HAP-1 (cell line): ENCODE results near the gene MAMSTR.
"Not testable (repeated sequence)": the region's sequence is repeated elsewhere in the genome, so short reads cannot be mapped to it uniquely, and the experiment has no call there.

Source experiments
- DNase-seq, 2 experiments: peaks; one replicate each; pipeline ENCODE4 v3.0.0-alpha.2; 2016 to 2020; ENCODE audit warnings: low spot score in 2 of 2
- H3K27me3 ChIP-seq: fragments of 250-450 bp; sonication (Bioruptor Pico); 2 replicates; pipeline ENCODE4 v1.5.1; 2020; ENCODE audit warnings: low read depth, mild to moderate bottlenecking, moderate library complexity
- H3K36me3 ChIP-seq: fragments of 250-450 bp; sonication (Bioruptor Pico); replicated peaks from 2 replicates; pipeline ENCODE4 v1.5.1; 2020; ENCODE audit warnings: mild to moderate bottlenecking
- H3K4me1 ChIP-seq: fragments of 250-450 bp; sonication (Bioruptor Pico); 2 replicates; pipeline ENCODE4 v1.5.1; 2020; ENCODE audit warnings: mild to moderate bottlenecking
- H3K4me3 ChIP-seq: fragments of 250-450 bp; sonication (Bioruptor Pico); 2 replicates; pipeline ENCODE4 v1.5.1; 2020; ENCODE audit warnings: mild to moderate bottlenecking, moderate library complexity
- H3K9me3 ChIP-seq: fragments of 250-450 bp; sonication (Bioruptor Pico); 2 replicates; pipeline ENCODE4 v1.5.1; 2020; ENCODE audit warnings: mild to moderate bottlenecking, moderate library complexity
- in situ Hi-C: fragments of 300-500 bp; cut with MboI; formaldehyde crosslinking; loops from 3 replicates; pipeline ENCODE4 v1.14.3; 2020; ENCODE audit warnings: low sequenced_read_pairs, inconsistent platforms, mixed read lengths

The MAMSTR gene

GRCh38 chr19:48719263-48720171 is at the start of gene MAMSTR:
TSS of gene MAMSTR (minus strand) at chr19:48719725. CDS start at chr19:48719031, 694 bp downstream.
- no peaks in the 10 kb centered on the region; the same call in 1 of the 2 replicates for H3K9me3 ChIP-seq
- in situ Hi-C loops, result no loop called here
- peaks cover 15% of the 10 kb centered on the region for H3K4me1 ChIP-seq
- DNase-seq, result peak in 1 of 2 experiments; percentile 21
- H3K4me3 ChIP-seq, result peak within 1 kb of the TSS; percentile 56
- H3K27me3 ChIP-seq, result no peaks in the 10 kb centered on the region
- no peaks in the 10 kb centered on the region for H3K36me3 ChIP-seq

GRCh38 chr19:48768994-48769713 is 49.6 kb upstream of the MAMSTR start:
- in situ Hi-C loops, result no loop called here
- peaks cover 20% of the 10 kb centered on the region for H3K27me3 ChIP-seq
- DNase-seq, result no peak
- no peaks in the 10 kb centered on the region for H3K4me1 ChIP-seq
- H3K4me3 ChIP-seq, result no peak overlapping the region
- H3K9me3 ChIP-seq, result no peaks in the 10 kb centered on the region
- no peaks in the 10 kb centered on the region for H3K36me3 ChIP-seq

- H3K4me1 ChIP-seq, H3K36me3 ChIP-seq, H3K9me3 ChIP-seq, in situ Hi-C loops, H3K4me3 ChIP-seq, DNase-seq: not testable (repeated sequence)
- peaks cover 27% of the 10 kb centered on the region for H3K27me3 ChIP-seq
Measured at GRCh38 chr19:48768171-48768753, 48.7 kb upstream of the MAMSTR start.

GRCh38 chr19:48765816-48766215 is 46.3 kb upstream of the MAMSTR start:
- DNase-seq, H3K9me3 ChIP-seq, H3K4me1 ChIP-seq, H3K4me3 ChIP-seq, H3K36me3 ChIP-seq, in situ Hi-C loops: not testable (repeated sequence)
- H3K27me3 ChIP-seq, result peaks cover 35% of the 10 kb centered on the region

GRCh38 chr19:48760504-48761205 is 41.1 kb upstream of the MAMSTR start:
- in situ Hi-C loops, result no loop called here
- H3K36me3 ChIP-seq, result no peaks in the 10 kb centered on the region
- no peak for DNase-seq
- H3K9me3 ChIP-seq, result no peaks in the 10 kb centered on the region; the same call in none of the 2 replicates
- no peak overlapping the region for H3K4me3 ChIP-seq
- no peaks in the 10 kb centered on the region for H3K4me1 ChIP-seq
- peaks cover 31% of the 10 kb centered on the region for H3K27me3 ChIP-seq

GRCh38 chr19:48757741-48758144 is 38.2 kb upstream of the MAMSTR start:
- DNase-seq, result no peak
- in situ Hi-C loops, result no loop called here

GRCh38 chr19:48757089-48757675 is 37.7 kb upstream of the MAMSTR start:
- H3K4me1 ChIP-seq, result peaks cover 3% of the 10 kb centered on the region; the same call in 1 of the 2 replicates
- peaks cover 4% of the 10 kb centered on the region; the same call in 1 of the 2 replicates for H3K27me3 ChIP-seq
- H3K4me3 ChIP-seq, result no peak overlapping the region
- no peak for DNase-seq
- H3K36me3 ChIP-seq, result no peaks in the 10 kb centered on the region
- in situ Hi-C loops, result no loop called here
- H3K9me3 ChIP-seq, result no peaks in the 10 kb centered on the region; the same call in none of the 2 replicates

More at GRCh38 chr19:48757741-48758144, 38.2 kb upstream of the MAMSTR start:
- H3K36me3 ChIP-seq, result no peaks in the 10 kb centered on the region
- H3K27me3 ChIP-seq, result peaks cover 8% of the 10 kb centered on the region; the same call in 1 of the 2 replicates
- no peak overlapping the region for H3K4me3 ChIP-seq
- H3K4me1 ChIP-seq, result peaks cover 3% of the 10 kb centered on the region; the same call in 1 of the 2 replicates
- H3K9me3 ChIP-seq, result no peaks in the 10 kb centered on the region; the same call in none of the 2 replicates

- no peak overlapping the region for H3K4me3 ChIP-seq
- DNase-seq, result no peak
- in situ Hi-C loops, result no loop called here
- no peaks in the 10 kb centered on the region for H3K36me3 ChIP-seq
- no peaks in the 10 kb centered on the region; the same call in none of the 2 replicates for H3K9me3 ChIP-seq
- H3K4me1 ChIP-seq, result peaks cover 7% of the 10 kb centered on the region
- peaks cover 4% of the 10 kb centered on the region; the same call in 1 of the 2 replicates for H3K27me3 ChIP-seq
Measured at GRCh38 chr19:48756686-48757085, 37.2 kb upstream of the MAMSTR start.

GRCh38 chr19:48756212-48756611 is 36.7 kb upstream of the MAMSTR start:
- DNase-seq, result no peak
- H3K36me3 ChIP-seq, result no peaks in the 10 kb centered on the region
- in situ Hi-C loops, result no loop called here
- H3K9me3 ChIP-seq, result no peaks in the 10 kb centered on the region; the same call in none of the 2 replicates
- no peak overlapping the region for H3K4me3 ChIP-seq
- H3K4me1 ChIP-seq, result peaks cover 8% of the 10 kb centered on the region
- peaks cover 4% of the 10 kb centered on the region; the same call in 1 of the 2 replicates for H3K27me3 ChIP-seq

- Histone ChIP-seq H3K9me3 (no peaks in the 10 kb centered on the region; the same call in none of the 2 replicates), H3K4me1 (peaks cover 8% of the 10 kb centered on the region), H3K4me3 (no peak overlapping the region), H3K36me3 (no peaks in the 10 kb centered on the region), H3K27me3 (peaks cover 4% of the 10 kb centered on the region; the same call in 1 of the 2 replicates)
- no peak for DNase-seq
- in situ Hi-C loops, result no loop called here
Measured at GRCh38 chr19:48755787-48756186, 36.3 kb upstream of the MAMSTR start.

- no peak for DNase-seq
Measured at GRCh38 chr19:48755084-48755641, 35.6 kb upstream of the MAMSTR start, which contains the start of gene FGF21. TSS of gene FGF21 (plus strand) at chr19:48755524. CDS start at chr19:48756237, 713 bp downstream.

More at GRCh38 chr19:48755084-48755641, 35.6 kb upstream of the MAMSTR start, which contains the start of gene FGF21:
- H3K4me3 ChIP-seq, result no peak within 1 kb of the TSS
- H3K4me1 ChIP-seq, result peaks cover 8% of the 10 kb centered on the region
- H3K27me3 ChIP-seq, result 0 out of 2 replicates have a peak, but pooled peaks cover 3% of the 10 kb centered on the region
- H3K9me3 ChIP-seq, result no peaks in the 10 kb centered on the region; the same call in 1 of the 2 replicates
- in situ Hi-C loops, result no loop called here
- H3K36me3 ChIP-seq, result no peaks in the 10 kb centered on the region
